K562 (cell line): ENCODE data around the gene IGFBP4.

Experiments used
- CREB1 ChIP-seq, 2 experiments: sonication (generic) in 1 of 2; formaldehyde crosslinking in 1 of 2; IDR thresholded peaks; 2 replicates each; pipeline versions ENCODE4 v1.6.1 to v1.8.0; 2012 to 2022; ENCODE audit warnings: inconsistent platforms in 1 of 2, mild to moderate bottlenecking in 1 of 2, missing genetic modification reagents in 1 of 2, moderate library complexity in 1 of 2
- DNMT1 ChIP-seq: fragments of 450-650 bp; IDR thresholded peaks from 2 replicates; pipeline ENCODE4 v1.6.1; 2016; ENCODE audit warnings: antibody characterized with exemption, mild to moderate bottlenecking
- MGA ChIP-seq: fragments of 450-650 bp; IDR thresholded peaks from 2 replicates; pipeline ENCODE4 v1.6.1; 2016; ENCODE audit warnings: mild to moderate bottlenecking, moderate library complexity
- PCBP1 ChIP-seq: fragments of 200-400 bp; formaldehyde crosslinking; IDR thresholded peaks from 2 replicates; pipeline ENCODE4 v1.6.1; 2018; ENCODE audit warnings: mild to moderate bottlenecking, low read depth, low read length; ENCODE audit not compliant: poor library complexity, severe bottlenecking
- POLR2A ChIP-seq: fragments of 450-650 bp; conservative IDR thresholded peaks from 2 replicates; pipeline ENCODE4 v1.6.1; 2016
- POLR2AphosphoS5 ChIP-seq: IDR thresholded peaks from 2 replicates; pipeline ENCODE4 v1.6.1; 2011; ENCODE audit warnings: mild to moderate bottlenecking, low read depth, low read length, moderate library complexity; ENCODE audit not compliant: control insufficient read depth, insufficient read depth
- ZKSCAN3 ChIP-seq: fragments of 250-450 bp; sonication (Bioruptor Pico); IDR thresholded peaks from 2 replicates; pipeline ENCODE4 v1.4.0; 2020
- ZNF407 ChIP-seq: fragments of 450-650 bp; IDR thresholded peaks from 2 replicates; pipeline ENCODE4 v1.6.1; 2016; ENCODE audit warnings: low read depth
- ZNF699 ChIP-seq: fragments of 250-450 bp; sonication (Bioruptor Pico); IDR thresholded peaks from 2 replicates; pipeline ENCODE4 v1.8.0; 2021; ENCODE audit warnings: mild to moderate bottlenecking, moderate library complexity; ENCODE audit not compliant: insufficient replicate concordance

GRCh38 chr17:40416671-40417070, 26.6 kb upstream of the IGFBP4 start:
- TF ChIP-seq PCBP1: no peak
- TF ChIP-seq MGA: no peak
- no peak for TF ChIP-seq ZNF699 (CRISPR knock-in tag)
- no peak for TF ChIP-seq CREB1 (IDR thresholded peaks at IDR 0.05)
- no peak for TF ChIP-seq CREB1 (CRISPR knock-in tag; IDR thresholded peaks at IDR 0.05)
- no peak for TF ChIP-seq DNMT1
- no peak for TF ChIP-seq POLR2A
- no peak for TF ChIP-seq ZKSCAN3 (CRISPR knock-in tag)
- TF ChIP-seq POLR2AphosphoS5: 0 out of 2 replicates have a peak, but pooled peaks have one; percentile 16
- TF ChIP-seq ZNF407: no peak
